ENCODE results near the gene C1QL4.
"Not testable (repeated sequence)": the region's sequence is repeated elsewhere in the genome, so short reads cannot be mapped to it uniquely, and the experiment has no call there.

C1QL4 gene

DNA sequence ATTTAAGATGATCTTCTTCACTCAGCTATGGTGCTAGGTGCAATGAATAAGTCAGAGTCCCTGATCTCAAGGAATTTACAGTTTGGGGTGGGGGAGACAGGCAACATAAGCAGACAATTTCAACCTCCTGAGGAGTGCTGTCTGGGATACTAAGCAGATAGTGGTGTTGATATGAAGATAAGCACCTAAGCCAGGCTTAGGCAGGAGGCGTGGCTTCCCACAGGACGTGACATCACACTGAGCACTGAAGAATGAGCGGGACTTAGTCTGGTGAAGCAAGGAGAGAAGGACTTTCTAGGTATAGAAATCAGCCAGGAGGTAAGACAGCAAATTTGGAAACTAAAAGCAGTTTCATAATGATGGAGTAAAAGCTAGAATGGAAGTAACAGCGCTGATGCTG is 35.2 kb downstream of the C1QL4 start:
- DNase-seq (ENCODE audit: low read depth, low spot score), result no peak

DNA sequence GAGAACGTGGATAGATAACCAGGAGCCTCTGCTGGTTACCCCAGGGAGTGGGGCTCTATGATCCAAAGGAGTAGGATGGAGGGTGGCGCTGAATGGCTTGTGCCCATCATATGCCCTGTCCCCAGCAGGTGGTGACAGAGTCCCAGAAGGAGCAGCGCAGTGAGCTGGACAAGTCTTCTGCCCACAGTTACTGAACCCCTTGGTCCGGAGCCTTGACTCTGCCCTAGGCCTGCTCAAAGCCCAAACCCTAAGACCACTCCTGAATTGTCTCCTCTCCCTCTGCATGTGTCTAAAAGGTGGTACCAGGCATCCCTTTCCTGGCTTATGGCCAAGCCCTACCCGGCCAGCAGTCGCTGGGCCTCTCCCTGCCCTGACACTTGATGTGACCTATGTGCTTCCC is 38.8 kb downstream of the C1QL4 start:
- DNase-seq (ENCODE audit: low read depth, low spot score), result no peak

- DNase-seq (ENCODE audit: low read depth, low spot score), result no peak
Observed at GRCh38 chr12:49297695-49298060, 39.3 kb downstream of the C1QL4 start.

DNA sequence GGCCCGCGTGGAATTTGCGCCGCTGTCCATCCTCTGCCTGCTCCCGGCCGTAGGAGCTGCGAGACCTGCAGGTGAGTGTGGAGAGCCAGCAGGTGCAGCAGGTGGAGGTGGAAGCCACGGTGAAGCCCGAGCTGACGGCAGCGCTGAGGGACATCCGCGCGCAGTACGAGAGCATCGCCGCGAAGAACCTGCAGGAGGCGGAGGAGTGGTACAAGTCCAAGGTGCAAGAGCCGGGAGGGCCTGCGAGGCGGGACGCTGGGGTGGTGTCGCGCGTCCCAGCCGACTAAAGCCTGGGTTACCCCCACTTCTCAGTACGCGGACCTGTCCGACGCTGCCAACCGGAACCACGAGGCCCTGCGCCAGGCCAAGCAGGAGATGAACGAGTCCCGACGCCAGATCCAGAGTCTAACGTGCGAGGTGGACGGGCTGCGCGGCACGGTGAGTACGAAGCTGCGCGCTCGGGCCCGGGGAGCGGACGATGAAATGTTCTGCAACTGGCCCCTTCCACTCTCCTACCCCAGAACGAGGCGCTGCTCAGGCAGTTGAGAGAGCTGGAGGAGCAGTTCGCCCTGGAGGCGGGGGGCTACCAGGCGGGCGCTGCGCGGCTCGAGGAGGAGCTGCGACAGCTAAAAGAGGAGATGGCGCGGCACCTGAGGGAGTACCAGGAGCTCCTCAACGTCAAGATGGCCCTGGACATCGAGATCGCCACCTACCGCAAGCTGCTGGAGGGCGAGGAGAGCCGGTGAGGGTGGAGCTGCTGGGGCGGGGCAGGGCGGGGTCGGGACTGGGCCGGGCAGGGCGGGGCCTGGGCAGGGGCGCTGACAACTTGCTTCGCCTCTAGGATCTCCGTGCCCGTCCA is 39.9 kb downstream of the C1QL4 start:
- no peak for DNase-seq (ENCODE audit: low read depth, low spot score)

GRCh38 chr12:49296034-49296835 is 40.8 kb downstream of the C1QL4 start:
- peak; percentile 21 for DNase-seq (ENCODE audit: low read depth, low spot score)

DNA sequence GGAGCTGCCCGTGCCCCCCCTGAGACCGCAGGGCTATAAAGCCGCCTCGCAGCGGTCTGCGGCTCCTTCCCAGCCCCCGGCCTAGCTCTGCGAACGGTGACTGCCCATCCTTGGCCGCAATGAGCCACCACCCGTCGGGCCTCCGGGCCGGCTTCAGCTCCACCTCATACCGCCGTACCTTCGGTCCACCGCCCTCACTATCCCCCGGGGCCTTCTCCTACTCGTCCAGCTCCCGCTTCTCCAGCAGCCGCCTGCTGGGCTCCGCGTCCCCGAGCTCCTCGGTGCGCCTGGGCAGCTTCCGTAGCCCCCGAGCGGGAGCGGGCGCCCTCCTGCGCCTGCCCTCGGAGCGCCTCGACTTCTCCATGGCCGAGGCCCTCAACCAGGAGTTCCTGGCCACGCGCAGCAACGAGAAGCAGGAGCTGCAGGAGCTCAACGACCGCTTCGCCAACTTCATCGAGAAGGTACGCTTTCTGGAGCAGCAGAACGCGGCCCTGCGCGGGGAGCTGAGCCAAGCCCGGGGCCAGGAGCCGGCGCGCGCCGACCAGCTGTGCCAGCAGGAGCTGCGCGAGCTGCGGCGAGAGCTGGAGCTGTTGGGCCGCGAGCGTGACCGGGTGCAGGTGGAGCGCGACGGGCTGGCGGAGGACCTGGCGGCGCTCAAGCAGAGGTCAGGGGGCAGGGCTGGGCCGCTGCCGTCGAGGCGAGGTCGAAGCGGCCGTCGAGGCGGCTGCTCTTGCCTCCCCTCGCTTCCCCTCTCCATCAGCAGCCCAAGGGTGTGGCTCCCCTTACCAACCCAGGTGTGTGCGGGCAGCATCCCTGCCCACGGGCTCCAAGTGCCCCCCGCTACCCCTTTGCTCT is 41.7 kb downstream of the C1QL4 start, which contains the start of gene PRPH:
Gene PRPH, plus strand, starts transcription at position 66 of the 855 bp plus-strand sequence. Its CDS starts 54 bp downstream, at position 120.
- DNase-seq (ENCODE audit: low read depth, low spot score), result no peak

DNA sequence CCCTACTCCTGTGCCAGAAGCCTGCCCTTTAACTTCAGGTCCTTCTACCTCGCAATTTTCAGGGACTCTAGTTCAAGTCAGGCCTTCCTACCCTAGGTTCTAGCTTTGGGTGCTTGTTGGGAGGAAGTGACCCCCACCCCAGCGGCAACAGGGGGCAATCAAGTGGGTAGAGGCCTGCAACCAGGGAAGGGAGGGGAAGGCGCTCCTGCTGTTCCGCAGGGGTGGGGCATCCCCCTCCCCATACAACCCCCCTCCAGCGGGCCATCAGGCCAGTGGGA is 42.2 kb downstream of the C1QL4 start:
- no peak for DNase-seq (ENCODE audit: low read depth, low spot score)

- DNase-seq (ENCODE audit: low read depth, low spot score), result no peak
Observed at GRCh38 chr12:49294086-49294803, 42.7 kb downstream of the C1QL4 start.

- DNase-seq (ENCODE audit: low read depth, low spot score), result no peak
Observed at GRCh38 chr12:49293056-49293956, 43.7 kb downstream of the C1QL4 start.

DNA sequence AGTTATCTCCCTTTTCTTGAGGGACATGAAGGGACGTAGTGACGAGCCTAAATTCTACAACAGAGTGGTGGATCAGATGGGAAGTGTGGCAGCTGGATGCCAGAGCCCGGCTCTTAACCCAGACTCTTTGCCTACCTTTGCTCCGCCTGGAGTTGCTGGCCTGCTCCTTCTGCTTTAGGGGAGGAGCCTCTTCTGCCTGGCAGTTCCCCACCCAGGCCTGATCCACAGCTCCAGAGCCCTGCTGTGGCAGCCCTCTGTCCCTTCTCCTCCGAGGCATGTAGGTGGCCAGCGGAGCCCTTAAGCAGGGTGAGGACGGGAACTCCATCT is 44.3 kb downstream of the C1QL4 start:
- DNase-seq (ENCODE audit: low read depth, low spot score), result no peak

DNA sequence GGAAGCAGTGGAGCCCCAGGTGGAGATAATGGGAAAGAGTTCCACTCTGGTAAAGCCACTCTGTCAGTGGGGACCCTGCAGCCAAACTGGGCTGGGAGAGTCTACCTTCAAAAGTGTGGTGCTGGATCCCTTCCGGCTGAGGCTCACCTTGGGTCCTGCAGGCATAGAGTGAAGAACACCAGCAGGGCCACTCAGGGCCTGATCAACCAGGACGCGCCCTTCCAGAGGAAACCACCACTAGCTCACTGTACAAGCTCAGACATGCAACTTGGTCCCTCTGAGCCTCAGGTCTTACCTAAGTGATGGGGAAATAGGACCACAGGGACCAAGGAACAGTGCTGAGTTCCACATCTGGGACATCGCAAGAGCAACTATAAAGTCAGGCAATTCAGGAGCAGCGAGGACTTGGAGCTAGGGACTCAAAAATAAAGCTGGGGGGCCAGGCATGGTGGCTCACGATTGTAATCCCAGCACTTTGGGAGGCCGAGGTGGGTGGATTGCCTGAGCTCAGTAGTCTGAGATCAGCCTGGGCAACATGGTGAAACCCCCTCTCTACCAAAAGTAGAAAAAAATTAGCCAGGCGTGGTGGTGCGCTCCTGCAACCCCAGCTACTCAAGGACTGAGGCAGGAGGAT is 47.9 kb downstream of the C1QL4 start:
- DNase-seq (ENCODE audit: low read depth, low spot score), result no peak

DNA sequence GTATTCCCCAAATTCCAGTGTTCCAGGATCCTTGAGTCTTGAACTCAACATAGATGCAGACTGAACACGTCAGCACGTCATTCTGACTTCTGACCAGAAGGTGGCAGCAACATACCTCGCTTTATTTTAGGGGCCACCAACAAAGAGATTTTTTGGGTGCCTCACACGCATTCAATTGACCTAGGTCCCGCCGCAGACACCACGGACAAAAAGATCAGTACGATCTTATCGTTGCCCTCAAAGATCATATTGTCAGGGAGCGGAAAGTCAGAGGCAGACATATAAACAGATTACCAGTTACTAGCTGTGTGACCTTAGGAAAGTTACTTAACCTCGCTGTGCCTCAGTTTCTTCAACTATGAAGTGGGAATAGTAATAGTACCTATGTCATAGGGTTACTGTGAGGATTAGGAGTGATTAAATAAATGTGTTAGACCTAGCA is 48.6 kb downstream of the C1QL4 start:
- DNase-seq (ENCODE audit: low read depth, low spot score), result peak; percentile 42

GRCh38 chr12:49287876-49288275 is 49.1 kb downstream of the C1QL4 start:
- no peak for DNase-seq (ENCODE audit: low read depth, low spot score)

GRCh38 chr12:49284672-49285071 is 52.3 kb downstream of the C1QL4 start:
- DNase-seq (ENCODE audit: low read depth, low spot score), result no peak

- no peak for DNase-seq (ENCODE audit: low read depth, low spot score)
Observed at GRCh38 chr12:49283541-49284429, 53.2 kb downstream of the C1QL4 start.

GRCh38 chr12:49282740-49283375 is 54.1 kb downstream of the C1QL4 start:
- not testable (repeated sequence) for DNase-seq (ENCODE audit: low read depth, low spot score)
